B cell (primary cell): ENCODE data around the gene ATXN3. TPM values are rescaled to one million over a fixed set of nuclear protein-coding genes. Genes with fewer than 3 reads are reported as not detected.

Experiments
- ATAC-seq: fragments of 200-7000 bp; cut with Tn5 transposase; one replicate; pipeline ENCODE4 v1.10.0; 2021; ENCODE audit warnings: low read depth, mild to moderate bottlenecking, moderate number of reproducible peaks, moderate library complexity
- CTCF ChIA-PET: fragments of 350-600 bp; sonication (Branson Sonifier 250); formaldehyde crosslinking; loops from one replicate; lab custom pipeline; 2021; ENCODE audit warnings: antibody characterized with exemption, inconsistent platforms; lab: Charles Lee
- POLR2A ChIA-PET: fragments of 350-600 bp; sonication (Branson Sonifier 250); formaldehyde crosslinking; loops from one replicate; lab custom pipeline; 2021; ENCODE audit warnings: antibody characterized with exemption; lab: Charles Lee
- DNase-seq: peaks from one replicate; pipeline ENCODE4 v3.0.0; 2013
- H2AFZ ChIP-seq: 2 replicates; pipeline ENCODE4 v1.6.1; 2012; ENCODE audit warnings: mild to moderate bottlenecking, low read depth, low read length; ENCODE audit not compliant: insufficient read depth, poor library complexity, severe bottlenecking
- H3K27ac ChIP-seq, 2 donors: 1 replicate in 1 of 2; 2 replicates in 1 of 2; pipeline ENCODE4 v1.5.1; 2012 to 2013; ENCODE audit warnings: low read length in 2 of 2, mild to moderate bottlenecking in 2 of 2, moderate library complexity in 1 of 2
- H3K27me3 ChIP-seq, 4 experiments: fragments of 200-600 bp in 1 of 4; sonication (generic) in 1 of 4; replicated peaks in 1 of 4; 1 replicate in 2 of 4; 2 replicates in 2 of 4; pipeline versions ENCODE4 v1.6.1 to v1.7.0; 2013 to 2016; ENCODE audit warnings: low read length in 3 of 4, mild to moderate bottlenecking in 2 of 4, mixed read lengths in 1 of 4, moderate library complexity in 1 of 4; ENCODE audit not compliant: insufficient read depth in 4 of 4, control insufficient read depth in 3 of 4; ENCODE audit errors: control extremely low read depth in 1 of 4
- H3K36me3 ChIP-seq, 2 experiments: replicated peaks in 1 of 2; 1 replicate in 1 of 2; 2 replicates in 1 of 2; pipeline versions ENCODE4 v1.6.1 to v1.7.1; 2013; ENCODE audit warnings: low read length in 1 of 2; ENCODE audit not compliant: insufficient read depth in 2 of 2, control insufficient read depth in 1 of 2; ENCODE audit errors: control extremely low read depth in 1 of 2, extremely low read depth in 1 of 2
- H3K4me1 ChIP-seq, 2 donors: fragments of 200-600 bp in 1 of 2; sonication (generic) in 1 of 2; 1 replicate in 1 of 2; 2 replicates in 1 of 2; pipeline versions ENCODE4 v1.5.1 to v1.6.1; 2013 to 2017; ENCODE audit warnings: low read length in 2 of 2; ENCODE audit not compliant: control insufficient read depth in 2 of 2, insufficient read depth in 2 of 2
- H3K4me2 ChIP-seq: replicated peaks from 2 replicates; pipeline ENCODE3; 2012; ENCODE audit warnings: mild to moderate bottlenecking, low read depth, low read length; ENCODE audit not compliant: poor library complexity, severe bottlenecking
- H3K4me3 ChIP-seq, 5 experiments: fragments of 200-600 bp in 1 of 5; sonication (generic) in 1 of 5; 1 replicate in 3 of 5; 2 replicates in 2 of 5; pipeline versions ENCODE4 v1.5.1 to v1.7.0; 2011 to 2016; ENCODE audit warnings: low read length in 4 of 5, mild to moderate bottlenecking in 4 of 5, low read depth in 2 of 5, control low read depth in 1 of 5, moderate library complexity in 1 of 5; ENCODE audit not compliant: insufficient read depth in 1 of 5; ENCODE audit errors: control extremely low read depth in 1 of 5, extremely low read depth in 1 of 5
- H3K79me2 ChIP-seq: fragments of 200-600 bp; sonication (generic); one replicate; pipeline ENCODE4 v1.6.0; 2016; ENCODE audit warnings: low read length; ENCODE audit not compliant: control insufficient read depth, insufficient read depth
- H3K9ac ChIP-seq: fragments of 200-600 bp; sonication (generic); 2 replicates; pipeline ENCODE4 v1.6.1; 2017; ENCODE audit warnings: mild to moderate bottlenecking, low read length, moderate library complexity
- H3K9me3 ChIP-seq, 3 donors: one replicate each; pipeline versions ENCODE4 v1.6.1 to v1.7.1; 2013; ENCODE audit warnings: low read length in 2 of 3; ENCODE audit not compliant: control insufficient read depth in 2 of 3, insufficient read depth in 1 of 3; ENCODE audit errors: control extremely low read depth in 1 of 3
- H4K20me1 ChIP-seq: 2 replicates; pipeline ENCODE4 v1.6.0; 2012; ENCODE audit warnings: mild to moderate bottlenecking, low read length; ENCODE audit not compliant: insufficient read depth, control insufficient read depth, poor library complexity, severe bottlenecking
- H3K27ac Mint-ChIP-seq: one replicate; pipeline ENCODE4 v1.8.0; 2021; ENCODE audit warnings: mixed read lengths
- H3K27me3 Mint-ChIP-seq: one replicate; pipeline ENCODE4 v1.8.0; 2021; ENCODE audit warnings: mixed read lengths
- H3K4me1 Mint-ChIP-seq: one replicate; pipeline ENCODE4 v1.8.0; 2021; ENCODE audit warnings: mixed read lengths
- H3K4me3 Mint-ChIP-seq: one replicate; pipeline ENCODE4 v1.8.0; 2021; ENCODE audit warnings: mixed read lengths
- H3K9me3 Mint-ChIP-seq: one replicate; pipeline ENCODE4 v1.8.0; 2022; ENCODE audit warnings: mixed read lengths; ENCODE audit not compliant: insufficient read depth
- CTCF ChIP-seq: fragments of 200-600 bp; IDR thresholded peaks from one replicate; pipeline ENCODE4 v1.8.0; 2022; ENCODE audit warnings: antibody characterized with exemption, mild to moderate bottlenecking
- EZH2 ChIP-seq: IDR thresholded peaks from 2 replicates; pipeline ENCODE4 v1.6.1; 2012; ENCODE audit warnings: borderline replicate concordance, low read depth, mild to moderate bottlenecking, moderate library complexity, low read length; ENCODE audit not compliant: insufficient read depth, poor library complexity, severe bottlenecking
- WGBS: methylation state at CpG from one replicate; pipeline ENCODE4 v1.1.5; 2013; ENCODE audit warnings: missing lambda C conversion rate; ENCODE audit not compliant: insufficient coverage; 5-methylcytosine and 5-hydroxymethylcytosine counted together
- intact Hi-C: fragments of 100-400 bp; cut with micrococcal nuclease; formaldehyde crosslinking; loops from one replicate; pipeline ENCODE4 v1.10.0; 2022
- polyA plus RNA-seq: library from polyadenylated mRNA; depleted of rRNA; stranded (reverse); fragments of >200 nt; gene quantifications from 2 replicates; pipeline ENCODE4 v1.2.3, GENCODE V29; 2012
- total RNA-seq, 2 donors: library from RNA; stranded (reverse); fragments of 120-200 nt in 1 of 2; gene quantifications; 1 replicate in 1 of 2; 2 replicates in 1 of 2; pipeline versions ENCODE4 v1.2.3 to v1.2.4, GENCODE V29; 2013 to 2022

Gene ATXN3
- total and polyA plus RNA-seq, 2 donors (not counting 1 experiment from before 2014, with no cell fraction given) = 16.2 to 51.6 TPM

GRCh38 chr14:92039719-92040430, 66.5 kb downstream of the ATXN3 start, which contains the start of gene TRIP11:
TRIP11 (minus strand) TSS chr14:92040059; CDS start chr14:92039685, 374 bp downstream.
- Mint-ChIP-seq H3K4me1 (peaks cover 40% of the 10 kb centered on the region), H3K4me3 (peak within 1 kb of the TSS; percentile 93), H3K27ac (peak within 1 kb of the TSS; percentile 94), H3K27me3 (no peaks in the 10 kb centered on the region), H3K9me3 (no peaks in the 10 kb centered on the region)
- ChIA-PET POLR2A (interaction anchor here (0.6 to 2.0 kb wide), 10 partner anchors 67 to 1166 kb away, joined by 3 to 15 read pairs (median 4); partner anchors contain the start of genes ATXN3, CPSF2, GOLGA5 and NDUFB1), CTCF (interaction anchor here (0.5 to 2.5 kb wide), 5 partner anchors 11 to 1162 kb away, joined by 3 to 19 read pairs (median 4); partner anchors contain the start of genes ATXN3 and NDUFB1)
- peak within 1 kb of the TSS; percentile 85 to 93 for H3K27ac ChIP-seq
- H3K27me3 ChIP-seq = no peaks in the 10 kb centered on the region
- H3K4me1 ChIP-seq = peaks cover 19 to 24% of the 10 kb centered on the region in 2 donors
- H3K36me3 ChIP-seq = no peaks in the 10 kb centered on the region
- H3K79me2 ChIP-seq = peaks cover 65% of the 10 kb centered on the region
- H3K4me2 ChIP-seq = peak within 1 kb of the TSS; percentile 88
- ATAC-seq (peak; percentile 96), DNase-seq (peak; percentile 95)
- H3K4me3 ChIP-seq = peak within 1 kb of the TSS; percentile 66 to 90 (median 87)
- TF ChIP-seq EZH2 (no peak), CTCF (no peak)
- no peaks in the 10 kb centered on the region for H3K9me3 ChIP-seq
- peaks cover 8% of the 10 kb centered on the region for H4K20me1 ChIP-seq
- intact Hi-C loops = loop anchor here (1.0 kb wide), 2 partner anchors 66 to 81 kb away; partner anchors contain the start of genes ATXN3, CPSF2 and NDUFB1
- H2AFZ ChIP-seq = peak within 1 kb of the TSS; percentile 90
- under 1% methylated on average over 56 of the region's 57 CpGs for WGBS
- peak within 1 kb of the TSS; percentile 88 for H3K9ac ChIP-seq
